Stimulated activated CD8-positive, alpha-beta memory T cell treated with anti-CD3 and anti-CD28 coated beads, Interleukin-4, amount 100 ng/mL, for 4 hours (primary cell): ENCODE data around the gene COX7A2.

ENCODE experiments used
- DNase-seq, 2 donors: peaks; one replicate each; pipeline ENCODE4 v3.0.0-alpha.2; 2020; ENCODE audit warnings: low read depth in 2 of 2, low spot score in 1 of 2

Gene COX7A2

DNA sequence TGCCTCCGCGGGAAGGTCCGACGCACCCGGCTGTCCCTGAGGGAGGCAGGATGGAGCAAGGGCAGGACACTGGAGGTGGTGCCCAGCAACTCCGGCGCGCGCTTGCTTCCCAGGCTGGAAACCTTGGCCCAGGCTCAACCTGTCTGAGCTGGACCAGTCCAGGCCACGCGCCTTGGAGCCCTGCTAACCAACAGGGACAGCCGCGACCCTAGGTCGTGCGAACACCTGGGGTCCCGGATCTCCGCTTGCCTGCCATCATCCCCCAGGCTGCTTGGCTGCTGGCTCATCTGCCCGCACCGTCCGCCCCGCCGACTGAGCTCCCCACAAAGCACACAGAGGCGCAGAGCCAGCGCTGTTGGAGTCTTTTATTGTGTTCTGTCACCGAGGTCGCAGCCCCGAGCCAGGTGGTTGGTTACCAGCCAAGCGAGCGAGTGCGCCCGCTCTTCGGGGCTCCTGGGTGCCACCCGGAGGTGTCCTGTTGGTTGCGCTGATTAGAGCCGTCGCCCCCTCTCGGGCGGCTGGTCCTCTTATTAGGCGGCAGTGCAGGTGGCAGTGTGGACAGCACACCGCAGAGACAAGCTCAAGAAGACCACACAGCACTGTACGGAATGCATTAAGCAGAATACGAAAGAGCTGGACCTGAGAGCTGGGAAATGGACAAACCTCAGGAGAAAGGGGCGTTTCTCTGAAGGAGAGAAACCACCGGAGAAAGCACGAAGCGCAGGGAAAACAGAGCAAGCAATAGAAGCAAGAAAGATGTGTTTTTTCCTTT, 41.5 kb downstream of the COX7A2 start:
- DNase-seq = no peak

DNA sequence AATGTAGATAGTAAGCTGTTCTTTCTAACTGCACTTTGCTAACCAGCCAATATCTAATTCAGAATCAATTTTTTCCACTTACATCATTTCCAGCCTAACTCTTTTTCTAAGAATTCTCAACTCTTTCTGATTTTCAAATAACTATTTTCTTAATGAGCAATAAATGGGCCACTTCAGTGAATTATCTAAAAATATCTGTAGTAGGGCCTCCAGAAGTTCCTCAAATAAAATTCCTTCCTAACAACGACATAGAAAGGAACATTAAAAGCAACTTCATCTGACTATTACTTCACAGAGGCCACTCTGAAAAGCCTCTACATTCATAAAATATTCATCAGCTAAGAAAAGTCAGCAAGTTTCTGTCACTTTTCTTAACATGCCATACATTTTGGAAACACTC, 42.6 kb downstream of the COX7A2 start:
- no peak for DNase-seq

DNA sequence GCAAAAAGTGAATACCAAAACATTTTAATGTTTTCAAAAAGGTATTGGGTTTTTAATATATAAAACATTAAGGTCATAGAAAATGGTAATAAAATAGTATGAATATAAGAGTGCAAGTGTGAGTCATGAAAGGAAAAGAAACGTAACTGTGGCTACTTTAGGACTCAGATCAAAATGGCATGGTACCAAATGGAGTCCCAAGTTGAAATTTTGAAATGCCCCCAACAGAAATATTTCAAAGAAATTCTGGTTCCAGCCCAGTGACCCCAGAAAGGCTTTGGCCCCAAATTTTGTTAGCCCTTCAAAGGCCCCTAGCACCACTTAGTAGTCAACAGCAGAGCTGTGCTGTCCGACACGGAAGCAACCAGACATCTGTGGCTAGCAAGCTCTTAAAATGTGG, 43.7 kb downstream of the COX7A2 start:
- DNase-seq = no peak

DNA sequence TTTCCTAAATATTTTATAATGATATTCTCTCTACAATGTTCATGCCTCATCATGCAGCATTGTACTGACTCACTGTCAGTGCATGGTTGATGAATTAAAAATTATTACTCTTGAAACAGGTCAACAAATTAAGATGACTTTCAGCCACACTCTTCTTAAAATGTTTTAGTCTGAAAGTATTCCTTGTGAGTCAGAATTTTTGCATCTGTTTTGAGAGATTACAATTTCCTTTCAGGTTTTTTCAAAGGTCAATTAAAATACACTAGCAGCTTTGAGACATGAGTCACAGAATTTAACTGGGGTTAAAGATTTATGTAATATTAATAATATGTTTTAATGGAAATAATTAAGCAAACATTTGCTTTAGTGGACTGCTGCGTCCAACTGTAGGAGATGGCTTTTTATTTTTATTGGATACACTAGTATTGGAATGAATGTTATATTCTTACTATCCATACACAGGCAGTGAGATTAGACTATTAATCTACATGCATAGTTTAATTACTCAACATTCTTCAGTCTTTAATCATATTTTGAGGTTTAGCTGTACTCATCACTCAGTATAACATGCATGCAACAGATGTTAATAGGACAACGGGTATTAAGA, 47.4 kb downstream of the COX7A2 start:
- DNase-seq = no peak

DNA sequence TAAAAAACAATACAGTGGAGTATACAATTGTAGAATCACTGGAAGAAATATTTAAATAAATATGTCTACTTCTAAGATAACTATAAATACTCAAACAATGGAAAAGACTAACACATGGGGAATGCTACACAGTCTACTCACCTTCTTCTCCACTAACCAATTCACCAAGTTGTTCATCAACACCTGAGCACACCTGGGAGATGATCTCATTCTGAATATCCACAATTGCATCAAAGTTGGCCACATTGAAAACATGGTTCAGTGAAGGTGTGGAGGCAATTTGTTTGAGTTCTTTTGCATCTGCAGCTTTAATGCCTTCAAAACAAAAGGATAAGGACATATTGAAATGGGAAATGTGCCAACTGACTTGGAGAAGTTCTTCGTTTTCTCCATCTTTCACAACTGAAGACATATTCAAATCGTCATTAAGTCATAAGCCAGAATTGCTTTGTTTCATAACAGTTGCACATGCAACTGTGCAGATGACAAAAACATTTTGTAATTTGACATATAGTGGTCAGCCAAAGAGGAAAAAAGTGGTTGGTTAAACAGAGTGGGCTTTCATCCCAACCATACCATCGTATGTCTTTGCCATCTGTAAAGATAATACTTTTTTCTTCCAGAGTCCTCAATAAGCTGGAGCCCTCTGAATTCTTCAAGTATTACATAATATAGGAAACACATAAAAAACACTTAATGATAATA, 55.2 kb downstream of the COX7A2 start:
- DNase-seq = no peak
